GM18870 (cell line): ENCODE measurements around the gene HNRNPC.
"Not testable (repeated sequence)": the region's sequence is repeated elsewhere in the genome, so short reads cannot be mapped to it uniquely, and the experiment has no call there.

Experiments
- ATAC-seq: cut with Tn5 transposase; IDR thresholded peaks from one replicate; pipeline ENCODE4 v1.9.1; 2021; ENCODE audit warnings: moderate library complexity; ENCODE audit not compliant: unreplicated experiment

HNRNPC gene

DNA sequence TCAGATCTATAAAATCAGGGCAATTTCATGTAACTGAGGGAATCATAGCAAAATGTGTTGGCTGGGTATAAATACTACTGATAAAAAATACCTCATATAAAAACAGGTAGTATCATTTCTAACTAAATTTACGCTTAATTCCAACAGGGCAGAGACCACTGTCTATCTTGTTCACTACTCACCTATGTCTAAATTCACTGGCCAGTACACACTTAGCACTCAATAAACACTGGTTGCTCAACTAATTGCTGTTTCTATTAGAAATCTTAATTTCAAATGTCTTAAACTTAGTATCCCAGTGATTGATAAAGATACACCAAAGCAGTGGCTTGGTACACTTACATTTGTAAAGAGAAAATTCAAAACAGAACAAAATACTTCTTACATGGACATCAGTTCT is 55.6 kb downstream of the HNRNPC start:
- ATAC-seq = no peak

DNA sequence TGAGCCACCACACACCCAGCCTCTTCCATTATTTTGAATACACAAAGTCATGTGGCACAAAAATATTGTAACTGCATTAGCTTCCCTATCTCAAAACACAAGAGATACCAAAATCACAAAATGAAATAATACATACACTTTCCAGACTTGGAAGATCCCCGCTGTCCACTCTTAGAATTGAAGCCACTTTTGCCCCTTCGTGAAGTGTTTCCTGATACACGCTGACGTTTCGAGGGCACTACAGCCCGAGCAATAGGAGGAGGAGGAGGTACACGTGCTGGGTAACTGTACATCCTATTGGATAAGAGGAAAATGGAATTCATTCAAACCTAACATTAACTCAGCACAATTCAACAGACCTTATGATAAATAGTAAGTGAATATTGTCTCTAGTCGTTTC is 56.4 kb downstream of the HNRNPC start:
- ATAC-seq = not testable (repeated sequence)

DNA sequence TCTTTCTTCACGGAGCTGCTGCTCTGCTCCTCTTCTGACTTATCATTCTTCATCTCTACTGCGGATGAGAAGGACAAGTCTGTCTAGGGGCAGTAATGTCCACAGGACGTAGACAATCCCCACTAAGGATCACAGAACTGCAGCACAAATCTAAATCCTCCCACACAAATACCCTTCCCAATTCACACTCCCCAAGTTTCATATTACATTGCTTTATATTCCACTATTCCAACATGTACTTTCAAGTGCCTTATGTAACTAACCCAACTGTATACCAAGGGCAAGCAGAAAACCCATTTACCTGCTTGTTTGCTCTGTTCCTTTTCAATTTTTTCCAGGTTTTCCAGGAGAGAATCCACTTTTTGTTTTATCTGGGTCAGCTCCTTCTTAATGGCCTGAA is 57.7 kb downstream of the HNRNPC start:
- no peak for ATAC-seq

DNA sequence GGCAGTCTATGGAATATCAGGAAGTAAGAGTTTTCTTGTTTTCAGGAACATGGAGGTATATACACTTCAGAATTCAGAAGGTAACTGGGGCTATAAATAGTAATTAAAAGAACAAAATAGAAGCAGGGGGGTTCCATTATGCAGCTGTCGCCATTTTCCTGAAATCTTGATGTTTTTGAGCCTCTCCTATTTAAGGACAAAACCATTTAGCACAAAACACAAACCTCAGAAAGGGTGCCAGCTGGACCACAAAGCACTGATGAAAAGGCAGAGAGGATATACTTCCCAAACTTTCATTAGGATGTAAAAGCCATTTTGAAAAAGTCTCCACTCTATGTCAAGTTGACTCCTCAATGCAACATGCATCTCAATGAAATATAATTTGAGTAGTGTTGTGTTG is 59.2 kb downstream of the HNRNPC start:
- ATAC-seq = no peak

DNA sequence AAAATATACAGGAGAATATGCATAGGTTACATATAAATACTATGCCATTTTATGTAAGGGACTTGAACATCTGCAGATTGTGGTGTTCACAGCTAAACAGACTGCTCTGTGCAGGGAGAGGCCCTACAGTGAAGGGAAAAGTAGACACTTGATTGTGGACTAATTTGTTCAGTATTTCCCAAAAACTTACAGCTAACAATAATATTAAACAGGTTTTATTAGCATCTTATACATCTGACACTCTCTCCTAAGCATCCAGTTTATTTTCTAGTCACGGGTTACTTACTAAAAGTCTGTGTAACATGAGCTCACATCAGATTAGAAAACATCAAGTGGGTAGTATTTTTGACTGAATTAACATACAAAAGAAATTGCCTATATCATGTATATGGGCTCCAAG is 60.1 kb downstream of the HNRNPC start:
- ATAC-seq = no peak

DNA sequence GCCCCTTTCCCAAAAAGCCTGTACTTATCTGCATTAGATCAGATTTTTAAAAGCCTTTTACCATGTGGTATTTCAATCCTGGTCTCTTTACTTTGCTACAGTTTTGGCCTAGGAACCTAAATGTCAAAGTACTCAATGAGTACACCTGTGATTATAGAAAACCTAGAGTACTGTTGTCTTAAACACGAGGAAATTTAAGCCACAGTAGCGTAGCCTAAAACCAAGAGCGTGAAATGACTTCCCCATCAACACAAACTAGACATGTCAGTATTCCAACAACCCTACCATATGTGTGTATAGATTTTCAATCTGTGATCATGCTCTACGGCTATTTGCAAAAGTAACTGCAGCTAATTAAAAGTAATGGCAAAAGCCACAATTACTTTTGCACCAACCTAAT is 60.7 kb downstream of the HNRNPC start:
- ATAC-seq = no peak

DNA sequence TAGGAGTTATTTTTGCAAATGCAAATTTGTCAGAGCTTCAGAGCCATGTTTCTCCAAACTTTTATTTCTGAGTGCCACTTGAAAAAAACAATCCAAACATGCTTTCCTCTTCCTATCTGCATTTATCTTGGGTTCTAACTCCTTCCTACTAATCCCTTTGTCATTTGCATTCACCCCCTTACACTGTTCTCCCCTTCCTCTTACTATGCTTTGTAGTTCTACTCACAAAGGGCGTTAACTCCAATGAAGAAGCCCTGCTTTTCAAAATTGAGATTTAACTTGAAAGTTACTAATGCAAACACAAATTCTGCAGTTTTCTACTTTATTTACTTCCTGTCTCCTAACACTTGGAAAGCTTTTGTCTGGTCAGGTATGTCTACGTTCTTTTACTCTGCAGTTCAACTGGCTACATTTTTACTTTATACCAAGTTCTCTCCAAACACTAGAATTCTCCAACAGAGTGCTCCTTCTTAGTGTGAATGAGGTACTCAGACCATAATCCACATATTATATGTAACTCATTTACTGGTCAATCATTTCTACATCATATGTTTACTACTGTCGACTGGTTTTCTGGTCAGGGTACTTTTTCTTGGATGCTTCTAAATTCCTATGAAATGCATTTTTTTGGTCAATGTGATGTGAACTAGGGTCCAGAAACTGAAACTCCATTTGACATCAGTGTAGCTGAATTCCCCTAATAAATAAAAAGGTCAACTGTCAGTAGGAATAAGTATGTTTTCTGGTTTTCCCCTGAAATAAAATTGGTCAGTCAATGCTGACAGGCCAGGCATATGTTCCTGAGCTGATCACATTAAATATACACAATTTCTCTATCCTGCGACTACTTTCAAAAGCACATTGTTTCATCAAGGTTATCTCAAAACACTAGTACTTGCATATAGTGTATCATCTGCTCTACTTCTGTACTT is 62.2 kb downstream of the HNRNPC start:
- no peak for ATAC-seq

DNA sequence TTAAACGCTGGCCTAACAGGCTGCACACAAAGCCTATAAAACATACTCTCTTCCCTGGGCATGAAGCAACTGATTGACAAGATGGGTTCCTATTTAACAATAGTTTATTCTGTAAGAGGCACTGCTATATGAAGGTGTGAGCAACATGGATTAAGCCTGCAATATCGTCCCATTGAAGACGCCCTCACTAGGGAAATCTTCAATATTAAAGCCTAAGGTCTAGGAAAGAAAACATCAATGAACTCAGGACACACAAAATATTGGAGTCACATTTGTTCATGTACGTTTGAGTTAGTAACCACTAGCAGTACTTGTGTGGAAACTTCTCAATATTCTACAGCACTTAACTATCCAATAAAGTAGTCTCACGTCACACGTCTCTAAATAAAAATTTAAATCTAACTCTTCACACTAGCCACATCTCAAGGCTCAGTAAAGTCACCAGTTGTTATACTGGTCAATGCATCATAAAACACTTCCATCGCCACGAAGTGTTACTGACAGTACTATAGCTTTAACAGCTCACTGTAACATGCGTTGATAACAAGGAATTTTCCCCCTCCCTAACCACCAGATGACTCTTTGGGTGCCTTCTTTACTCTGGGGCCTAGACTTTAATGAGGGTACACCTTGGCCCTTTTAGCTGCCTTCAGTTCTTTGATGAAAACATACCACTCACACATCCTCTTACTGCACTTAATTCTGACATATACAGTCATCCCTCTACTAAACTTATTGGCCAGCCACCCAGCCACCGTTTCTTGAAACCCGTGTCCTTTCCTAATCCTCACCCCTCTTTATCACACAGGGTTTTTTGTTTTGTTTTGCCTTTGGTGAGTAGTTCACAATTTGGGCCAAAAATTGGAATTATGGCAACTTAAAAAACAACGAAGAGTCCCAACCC is 63.3 kb downstream of the HNRNPC start:
- ATAC-seq = no peak

DNA sequence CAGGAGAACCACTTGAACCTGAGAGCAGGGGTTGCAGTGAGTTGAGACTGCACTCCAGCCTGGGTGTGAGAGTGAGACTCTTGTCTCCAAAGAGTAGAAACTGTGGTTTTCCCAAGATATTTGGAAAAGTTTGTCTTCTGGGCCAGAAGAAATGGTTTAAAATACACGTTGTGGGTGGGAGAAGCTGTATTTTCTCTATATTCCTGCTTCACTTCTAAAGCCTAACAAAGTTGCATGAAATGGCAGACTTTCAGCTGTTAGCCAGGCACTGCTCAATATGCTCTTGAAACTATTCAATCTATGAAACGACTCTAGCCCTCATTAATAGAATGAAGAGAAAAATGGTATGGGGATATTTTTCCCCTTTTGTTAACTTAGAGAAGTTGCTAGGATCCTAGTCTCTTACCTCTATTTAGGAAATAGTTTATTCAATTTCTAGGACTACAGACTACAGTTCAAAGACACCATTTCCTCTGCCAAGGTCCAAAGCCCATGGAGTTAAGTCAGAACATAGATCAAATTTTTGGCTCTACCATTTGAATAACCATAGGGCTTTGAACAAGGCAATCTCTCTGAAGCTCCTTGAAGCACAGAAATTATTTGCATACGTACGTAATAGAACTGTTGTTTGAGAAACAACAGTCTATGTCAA is 64.1 kb downstream of the HNRNPC start:
- no peak for ATAC-seq

DNA sequence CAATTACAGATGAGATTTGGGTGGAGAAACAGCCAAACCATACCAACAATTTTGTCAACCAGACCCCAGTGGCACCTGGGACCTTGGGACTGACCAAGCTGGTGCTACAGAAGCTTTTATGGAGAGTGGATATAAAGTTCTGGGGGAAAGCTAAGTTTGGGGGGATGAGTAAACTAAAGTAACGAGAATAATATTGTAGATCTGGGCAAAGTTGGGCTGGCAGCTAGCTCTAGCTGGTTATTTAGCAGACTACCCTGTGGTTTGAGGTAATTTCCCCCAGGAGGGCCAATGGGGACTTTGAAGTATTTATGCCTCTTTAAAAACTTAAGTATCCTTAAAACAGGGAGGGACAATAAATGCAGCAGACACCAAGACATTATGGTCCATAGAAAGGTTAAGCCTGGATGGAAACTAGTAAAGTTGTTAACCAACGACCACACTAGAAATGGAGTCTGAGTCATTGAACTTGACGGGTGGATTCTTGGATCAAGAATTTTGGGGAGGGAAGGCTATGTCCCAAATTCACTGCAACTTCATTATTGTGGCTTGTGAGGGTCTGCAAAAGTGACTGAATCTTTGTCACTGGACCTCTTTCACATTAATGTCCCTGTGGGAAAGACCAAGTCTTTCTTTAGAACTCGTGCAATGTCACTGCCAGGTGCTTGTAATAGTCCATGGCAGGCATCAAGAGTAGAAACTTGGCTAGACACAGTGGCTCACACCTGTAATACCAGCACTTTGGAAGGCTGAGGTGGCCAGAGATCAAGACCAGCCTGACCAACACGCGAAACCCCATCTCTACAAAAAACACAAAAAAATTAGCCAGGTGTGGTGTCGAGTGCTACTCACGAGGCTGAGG is 64.8 kb downstream of the HNRNPC start:
- ATAC-seq = no peak

DNA sequence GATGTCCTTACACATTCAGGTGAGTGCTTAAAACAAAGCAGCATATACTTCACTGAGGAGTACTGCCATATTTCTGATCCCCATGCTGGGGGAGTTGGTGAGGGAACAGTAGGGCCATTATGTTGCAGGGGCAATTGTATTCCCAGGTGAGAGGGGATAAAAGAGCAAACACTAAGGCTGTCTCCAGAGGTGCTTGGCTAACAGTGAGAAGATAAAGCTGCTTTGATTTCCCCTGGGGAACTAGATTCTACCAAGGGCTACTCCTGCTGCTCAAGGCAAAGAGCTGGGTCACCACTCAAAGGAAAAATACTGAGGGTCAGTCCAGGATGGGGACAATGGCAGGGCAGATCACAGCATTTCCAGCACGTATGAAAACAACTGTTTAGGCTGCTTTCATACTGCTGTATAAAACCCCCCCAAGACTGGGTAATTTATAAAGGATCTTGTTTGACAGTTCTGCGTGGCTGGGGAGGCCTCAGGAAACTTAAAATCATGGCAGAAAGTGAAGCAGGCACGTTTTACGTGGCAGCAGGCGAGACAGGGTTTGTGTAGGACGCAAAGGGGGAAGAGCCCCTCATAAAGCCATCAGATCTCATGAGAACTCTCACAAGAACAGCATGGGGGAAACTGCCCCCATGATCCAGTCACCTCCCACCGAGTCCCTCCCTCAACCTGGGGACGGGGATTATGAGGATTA is 65.6 kb downstream of the HNRNPC start:
- ATAC-seq = no peak

DNA sequence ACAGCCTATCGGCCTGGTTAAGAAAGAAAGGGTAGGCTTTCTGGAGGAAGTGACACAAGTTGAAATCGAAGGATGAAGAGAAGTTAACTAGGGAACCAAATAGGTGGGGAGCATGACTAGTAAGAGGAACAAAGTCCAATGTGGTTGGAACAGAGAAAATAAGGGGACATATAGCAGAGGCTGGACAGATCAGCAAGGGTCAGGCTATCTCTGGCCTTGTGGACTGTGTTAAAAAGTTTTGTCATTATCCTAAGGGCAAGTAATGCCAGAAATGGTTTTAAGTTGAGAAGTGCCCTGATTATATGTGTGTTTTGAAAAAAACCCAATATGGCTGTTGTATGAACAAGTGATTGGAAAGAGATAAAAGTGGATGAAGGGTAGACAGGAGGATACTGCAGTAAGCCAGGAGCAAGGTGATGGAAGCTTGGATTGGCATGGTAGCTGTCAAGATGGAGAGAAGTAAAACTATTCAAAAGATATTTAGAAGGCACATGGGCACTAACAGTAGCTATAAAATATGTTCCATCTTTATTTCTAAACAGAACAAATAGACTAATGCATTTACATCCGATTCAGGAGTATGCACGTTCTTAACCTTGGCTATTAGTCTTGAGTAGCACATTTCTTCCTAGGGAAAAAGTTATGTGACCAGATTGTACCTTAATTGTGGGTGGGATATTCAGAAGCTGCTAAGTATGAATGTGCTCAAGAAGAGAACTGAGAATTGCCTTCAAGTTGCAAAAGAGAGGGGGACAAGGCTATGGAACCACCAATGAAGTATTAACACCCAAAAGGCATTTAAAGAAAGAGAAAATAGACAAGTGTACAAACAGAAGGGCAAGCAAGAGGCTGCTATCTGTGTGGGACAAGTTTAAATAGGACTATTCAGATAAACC is 66.5 kb downstream of the HNRNPC start:
- no peak for ATAC-seq

DNA sequence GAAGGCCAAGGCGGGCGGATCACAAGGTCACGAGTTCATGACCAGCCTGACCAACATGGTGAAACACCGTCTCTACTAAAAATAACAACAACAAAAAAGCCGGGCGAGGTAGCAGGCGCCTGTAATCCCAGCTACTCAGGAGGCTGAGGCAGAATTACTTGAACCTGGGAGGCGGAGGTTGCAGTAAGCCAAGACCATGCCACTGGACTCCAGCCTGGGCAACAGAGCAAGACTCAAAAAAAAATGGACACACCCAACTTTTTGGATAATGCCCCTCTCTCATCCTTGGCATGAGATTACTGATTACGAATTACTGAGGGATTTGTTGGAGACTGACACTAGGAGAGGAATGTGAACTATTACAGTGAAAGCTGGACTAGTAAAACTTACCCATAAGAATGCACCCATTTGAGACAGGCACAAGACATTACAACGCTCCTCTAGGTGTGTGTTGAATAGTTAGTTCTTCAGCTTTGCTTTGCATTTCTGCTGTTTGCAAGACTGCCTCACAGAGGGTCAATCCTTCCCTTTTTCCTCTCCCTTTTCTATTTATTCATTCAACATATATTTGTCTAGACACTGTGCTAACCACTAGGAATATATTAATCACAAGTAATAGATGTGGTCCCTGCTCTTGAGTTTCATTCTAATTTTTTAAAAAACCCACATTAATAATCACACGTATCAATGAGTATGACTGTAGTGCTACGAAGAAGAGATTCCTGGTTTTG is 67.3 kb downstream of the HNRNPC start:
- ATAC-seq = no peak

DNA sequence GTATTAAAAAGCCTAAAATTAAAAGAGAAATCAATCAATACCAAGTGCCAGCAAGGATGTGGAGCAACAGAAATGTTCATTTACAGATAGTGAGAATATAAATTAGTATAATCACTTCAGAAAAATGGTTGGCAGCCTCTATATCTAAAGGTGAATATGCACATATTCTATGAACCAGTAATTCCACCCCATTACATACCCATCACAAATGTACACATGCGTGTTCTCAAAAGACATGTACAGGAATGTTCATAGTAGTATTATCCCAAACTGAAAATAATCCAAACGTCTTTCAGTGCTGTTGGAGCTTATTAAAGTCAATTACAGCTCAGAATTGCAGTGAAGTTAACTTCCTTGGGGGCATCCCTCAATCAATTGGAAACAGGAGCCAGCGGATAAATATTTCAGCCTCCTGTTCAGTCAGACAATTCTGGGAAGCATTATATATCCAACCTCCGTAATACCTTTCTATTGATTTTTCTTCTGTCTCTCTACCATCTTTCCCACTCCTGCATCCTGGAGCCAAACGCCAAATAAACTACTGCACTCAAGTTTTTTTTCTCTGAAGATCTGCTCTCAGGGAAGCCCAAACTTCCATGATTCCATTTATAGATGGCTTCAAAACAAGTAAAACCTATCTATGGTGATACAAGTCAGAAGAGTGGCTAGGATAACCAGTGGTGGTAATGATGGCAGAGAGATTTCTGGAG is 68.3 kb downstream of the HNRNPC start:
- ATAC-seq = no peak

DNA sequence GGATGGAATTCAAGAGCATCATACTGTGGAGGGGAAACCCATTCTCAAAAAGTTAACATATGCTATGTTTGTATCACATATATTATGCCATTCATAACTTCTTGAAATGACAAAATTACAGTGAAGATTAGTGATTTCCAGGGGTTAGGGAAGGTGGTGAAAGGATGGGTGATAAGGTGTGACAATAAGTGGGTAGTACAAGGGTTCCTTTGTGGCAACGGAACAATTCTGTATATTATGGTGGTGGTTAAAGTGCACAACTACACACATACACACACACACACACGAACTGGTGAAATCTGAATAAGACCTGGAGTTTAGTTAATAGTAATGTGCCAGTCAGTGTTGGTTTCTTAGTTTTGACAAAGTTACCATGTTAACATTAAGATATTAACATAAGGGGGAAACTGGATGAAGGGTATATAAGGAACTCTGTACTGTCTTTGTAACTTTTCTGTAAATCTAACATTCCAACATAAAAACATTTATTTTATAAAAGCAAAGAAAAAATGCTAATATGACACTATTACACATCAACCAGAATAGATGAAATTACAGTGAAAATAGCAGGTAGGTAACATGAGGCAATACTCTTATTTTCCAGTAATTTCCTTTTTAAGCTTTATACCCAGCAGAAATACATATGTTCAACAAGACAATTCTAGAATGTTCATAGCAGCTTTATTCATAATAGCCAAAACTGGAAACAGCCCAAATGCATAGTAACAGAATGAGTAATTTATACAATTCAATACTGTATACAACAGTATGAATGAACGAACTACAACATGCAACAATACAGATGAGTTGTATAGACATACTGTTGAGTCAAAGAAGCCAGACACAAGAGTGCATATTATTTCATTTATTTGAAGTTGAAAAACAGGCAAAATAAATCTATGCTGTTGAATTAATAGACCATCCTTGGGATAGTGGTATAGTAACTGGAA is 69.4 kb downstream of the HNRNPC start:
- ATAC-seq = no peak

DNA sequence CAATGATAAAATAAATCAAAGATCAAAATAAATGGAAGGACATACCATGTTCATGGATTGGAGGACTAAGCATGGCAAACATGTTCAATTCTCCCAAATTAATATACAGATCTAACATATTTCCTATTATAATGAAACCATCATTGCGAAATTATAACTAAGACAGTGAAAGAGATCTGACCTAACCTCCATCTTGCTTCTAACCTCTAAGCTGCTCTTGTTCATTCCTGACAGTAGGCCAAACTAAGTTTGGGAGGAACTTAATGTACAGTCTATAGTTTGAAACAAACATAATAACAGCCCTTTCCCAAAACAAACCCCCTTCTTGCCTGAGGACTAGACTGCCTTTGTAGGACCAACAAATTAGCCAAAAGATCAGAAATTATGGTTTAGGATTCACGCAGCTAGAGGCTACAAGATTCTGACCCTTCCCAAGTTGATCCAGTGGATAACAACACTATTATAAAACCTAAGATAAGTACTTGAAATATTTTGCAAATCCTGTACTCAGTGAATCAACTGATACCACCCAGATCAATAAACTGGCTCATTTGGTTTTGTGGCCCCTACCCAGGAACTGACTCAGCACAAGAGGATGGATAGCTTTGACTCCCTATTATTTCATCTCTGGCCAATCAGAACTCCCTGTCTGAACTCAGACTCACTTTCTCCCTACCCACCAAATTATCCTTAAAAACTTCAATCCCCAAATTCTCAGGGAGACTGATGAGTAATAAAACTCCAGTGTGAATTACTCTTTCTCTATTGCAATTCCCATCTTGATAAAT is 71.6 kb downstream of the HNRNPC start:
- ATAC-seq = no peak
